ENCODE measurements around the gene RASA4.
"Not testable (repeated sequence)": the region's sequence is repeated elsewhere in the genome, so short reads cannot be mapped to it uniquely, and the experiment has no call there.

RASA4 gene

GRCh38 chr7:102543596-102543995, 73.0 kb downstream of the RASA4 start, which contains the start of gene UPK3BL2:
Gene UPK3BL2, minus strand, starts transcription at chr7:102543696. Its CDS starts 60 bp downstream, at chr7:102543636.
- DNase-seq (ENCODE audit: low spot score), result not testable (repeated sequence)

- DNase-seq (ENCODE audit: low spot score), result not testable (repeated sequence)
These were observed 73.8 kb downstream of the RASA4 start for GRCh38 chr7:102542771-102543170.

GRCh38 chr7:102542083-102542482, 74.5 kb downstream of the RASA4 start:
- DNase-seq (ENCODE audit: low spot score), result not testable (repeated sequence)

- DNase-seq (ENCODE audit: low spot score), result not testable (repeated sequence)
These were observed 76.0 kb downstream of the RASA4 start for GRCh38 chr7:102540604-102541003.

GRCh38 chr7:102535062-102535615, 81.4 kb downstream of the RASA4 start:
- DNase-seq (ENCODE audit: low spot score), result not testable (repeated sequence)

- DNase-seq (ENCODE audit: low spot score), result not testable (repeated sequence)
These were observed 84.4 kb downstream of the RASA4 start for GRCh38 chr7:102532127-102532526.

- DNase-seq (ENCODE audit: low spot score), result not testable (repeated sequence)
These were observed 85.0 kb downstream of the RASA4 start for GRCh38 chr7:102531583-102531982.

GRCh38 chr7:102527822-102528793, 88.4 kb downstream of the RASA4 start:
- DNase-seq (ENCODE audit: low spot score), result not testable (repeated sequence)

- DNase-seq (ENCODE audit: low spot score), result not testable (repeated sequence)
These were observed 89.4 kb downstream of the RASA4 start for GRCh38 chr7:102527182-102527581.

- DNase-seq (ENCODE audit: low spot score), result not testable (repeated sequence)
These were observed 91.8 kb downstream of the RASA4 start for GRCh38 chr7:102524803-102525202.

All from activated CD4-positive, alpha-beta T cell treated with anti-CD3 and anti-CD28 coated beads, Interleukin-2, Interleukin-4, amounts not matched to agents 100 ng/mL and 50 ng/mL, durations not matched to agents 16 hours and 8 hours (primary cell).